ENCODE data around the gene ROBO1. TPM values are rescaled to one million over a fixed set of nuclear protein-coding genes. Genes with fewer than 3 reads are reported as not detected.
A peak's percentile ranks its signal among the peaks of the same experiment; 100 is the strongest.

The ROBO1 gene
- total RNA-seq, 1 experiment from 2014 or later, result 35.5 TPM

DNA sequence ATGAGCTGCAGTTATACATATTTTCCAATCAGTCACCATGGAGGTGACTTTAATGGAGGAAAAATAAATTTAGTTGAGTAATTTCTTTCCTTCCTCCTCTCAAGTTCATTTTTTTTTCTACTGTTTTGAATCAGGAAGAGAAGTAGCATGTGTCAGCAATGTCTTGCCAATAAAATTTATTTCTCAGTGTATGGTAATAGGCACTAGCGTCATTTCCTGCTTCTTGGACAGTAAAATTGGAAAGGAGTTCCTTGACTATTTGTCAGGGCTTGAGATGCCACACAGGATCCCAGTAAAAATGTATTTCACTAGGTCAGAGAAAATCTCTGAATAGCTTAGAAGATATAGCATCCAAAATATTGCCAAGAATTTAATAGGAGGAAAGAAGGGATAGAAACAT, 605.9 kb downstream of the ROBO1 start:
- H3K27me3 ChIP-seq (ENCODE audit: low read length), result no peaks in the 10 kb centered on the region
- BruUV-seq (replicated peaks), result no TSS peak
- no peaks in the 10 kb centered on the region for H4K20me1 ChIP-seq (ENCODE audit: low read length)
- DNase-seq (peak; percentile 53), ATAC-seq (peak; percentile 84)
- no peaks in the 10 kb centered on the region for H3K79me2 ChIP-seq (ENCODE audit: low read length)
- no peaks in the 10 kb centered on the region for H3K36me3 ChIP-seq (ENCODE audit: low read depth, low read length)
- ChIA-PET POLR2A (ENCODE audit: unreplicated experiment) (no interaction called here), CTCF (interaction anchor here (0.6 kb wide), 1 partner anchor 242 kb away, joined by 3 read pairs; no protein-coding TSS in a partner anchor)
- no peaks in the 10 kb centered on the region for H3F3A ChIP-seq (ENCODE audit: low read length, unreplicated experiment)
- TF ChIP-seq EZH2phosphoT487 (IDR thresholded peaks at IDR 0.05; ENCODE audit: borderline replicate concordance, low read length) (no peak), CTCF (conservative IDR thresholded peaks at IDR 0.05; ENCODE audit: low read depth, low read length) (no peak), EZH2 (IDR thresholded peaks at IDR 0.05; ENCODE audit: low read length, unreplicated experiment) (no peak)
- H3K9ac ChIP-seq (ENCODE audit: low read length), result peak overlapping the region; percentile 30; the same call in 1 of the 2 replicates
- H3K27ac ChIP-seq (ENCODE audit: low read length), result peak overlapping the region; percentile 62
- no peak overlapping the region for H3K4me3 ChIP-seq (ENCODE audit: low read length)
- no peaks in the 10 kb centered on the region for H3K9me3 ChIP-seq (ENCODE audit: low read length)
- H2AFZ ChIP-seq (ENCODE audit: low read length), result no peak overlapping the region
- peaks cover 10% of the 10 kb centered on the region; the same call in 1 of the 2 replicates for H3K4me1 ChIP-seq (ENCODE audit: insufficient read depth, low read length)
- intact Hi-C loops (cut with micrococcal nuclease), result no loop called here
- no peaks in the 10 kb centered on the region for H3K9me2 ChIP-seq (replicated peaks; ENCODE audit: low read length)
- H3K4me2 ChIP-seq (ENCODE audit: low read length), result peak overlapping the region; percentile 14; the same call in 1 of the 2 replicates

DNA sequence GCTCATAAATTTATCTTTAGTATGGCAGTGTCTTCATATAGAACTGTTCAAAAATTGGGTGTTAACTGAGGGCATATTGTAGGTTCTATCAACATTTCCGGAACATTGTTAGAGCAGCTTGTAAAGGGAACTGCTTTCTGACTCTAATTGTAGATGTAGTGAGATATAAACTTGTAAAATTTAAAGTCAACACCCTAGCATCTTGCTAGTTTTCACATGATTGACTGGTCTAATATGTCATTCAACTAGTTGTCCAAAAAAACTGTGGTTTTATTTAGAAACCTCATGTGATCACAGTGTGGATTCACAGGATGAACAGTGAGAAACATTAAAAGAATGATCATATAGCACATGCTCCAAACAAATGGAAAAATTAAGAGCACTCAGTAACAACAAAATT, 607.4 kb downstream of the ROBO1 start:
- H3K27me3 ChIP-seq (ENCODE audit: low read length), result peaks cover 7% of the 10 kb centered on the region; the same call in 1 of the 2 replicates
- H3K9me2 ChIP-seq (replicated peaks; ENCODE audit: low read length), result no peaks in the 10 kb centered on the region
- intact Hi-C loops (cut with micrococcal nuclease), result no loop called here
- no peak overlapping the region for H3K9ac ChIP-seq (ENCODE audit: low read length)
- ChIA-PET CTCF (no interaction called here), POLR2A (ENCODE audit: unreplicated experiment) (no interaction called here)
- no peaks in the 10 kb centered on the region for H3K9me3 ChIP-seq (ENCODE audit: low read length)
- H2AFZ ChIP-seq (ENCODE audit: low read length), result no peak overlapping the region
- no peaks in the 10 kb centered on the region for H3K36me3 ChIP-seq (ENCODE audit: low read depth, low read length)
- no peak for ATAC-seq
- TF ChIP-seq EZH2 (IDR thresholded peaks at IDR 0.05; ENCODE audit: low read length, unreplicated experiment) (no peak), EZH2phosphoT487 (IDR thresholded peaks at IDR 0.05; ENCODE audit: borderline replicate concordance, low read length) (no peak), CTCF (conservative IDR thresholded peaks at IDR 0.05; ENCODE audit: low read depth, low read length) (no peak)
- 0 out of 2 replicates have a peak, but pooled peaks cover 9% of the 10 kb centered on the region for H3K4me1 ChIP-seq (ENCODE audit: insufficient read depth, low read length)
- H3K79me2 ChIP-seq (ENCODE audit: low read length), result no peaks in the 10 kb centered on the region
- no peak overlapping the region for H3K4me3 ChIP-seq (ENCODE audit: low read length)
- no peak for DNase-seq
- no peaks in the 10 kb centered on the region for H3F3A ChIP-seq (ENCODE audit: low read length, unreplicated experiment)
- no peaks in the 10 kb centered on the region for H4K20me1 ChIP-seq (ENCODE audit: low read length)
- no peak overlapping the region for H3K4me2 ChIP-seq (ENCODE audit: low read length)
- no peak overlapping the region for H3K27ac ChIP-seq (ENCODE audit: low read length)
- no TSS peak for BruUV-seq (replicated peaks)

DNA sequence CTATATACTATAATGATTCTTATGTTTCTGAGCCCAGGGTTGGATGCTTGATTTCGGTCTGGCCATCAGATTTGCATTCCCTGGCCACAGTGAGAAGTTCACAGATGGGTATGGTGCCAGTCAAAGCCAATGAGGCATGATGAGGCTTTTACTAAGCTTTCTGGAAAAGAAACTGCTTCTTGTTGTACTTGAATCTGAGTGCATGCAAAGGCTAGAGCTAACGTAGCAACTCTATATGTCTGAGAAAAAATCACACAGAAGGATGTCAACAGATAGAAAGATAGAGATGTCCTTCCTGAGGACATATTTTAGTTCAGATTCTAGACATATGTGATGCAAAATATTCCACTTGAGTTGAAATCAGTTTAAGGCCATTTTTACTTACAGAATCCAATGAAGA, 608.1 kb downstream of the ROBO1 start:
- no peak for DNase-seq
- H3F3A ChIP-seq (ENCODE audit: low read length, unreplicated experiment), result no peaks in the 10 kb centered on the region

More for the DNA sequence above, 608.1 kb downstream of the ROBO1 start:
- Histone ChIP-seq H3K9me2 (replicated peaks; ENCODE audit: low read length) (no peaks in the 10 kb centered on the region), H3K4me3 (ENCODE audit: low read length) (no peak overlapping the region), H3K27ac (ENCODE audit: low read length) (no peak overlapping the region), H2AFZ (ENCODE audit: low read length) (no peak overlapping the region), H3K4me1 (ENCODE audit: insufficient read depth, low read length) (0 out of 2 replicates have a peak, but pooled peaks cover 9% of the 10 kb centered on the region), H3K4me2 (ENCODE audit: low read length) (no peak overlapping the region), H3K27me3 (ENCODE audit: low read length) (peaks cover 14% of the 10 kb centered on the region; the same call in 1 of the 2 replicates), H3K79me2 (ENCODE audit: low read length) (no peaks in the 10 kb centered on the region), H3K36me3 (ENCODE audit: low read depth, low read length) (no peaks in the 10 kb centered on the region), H3K9ac (ENCODE audit: low read length) (no peak overlapping the region), H3K9me3 (ENCODE audit: low read length) (no peaks in the 10 kb centered on the region), H4K20me1 (ENCODE audit: low read length) (no peaks in the 10 kb centered on the region)
- ATAC-seq, result no peak
- ChIA-PET CTCF (no interaction called here), POLR2A (ENCODE audit: unreplicated experiment) (no interaction called here)
- intact Hi-C loops (cut with micrococcal nuclease), result no loop called here
- TF ChIP-seq EZH2 (IDR thresholded peaks at IDR 0.05; ENCODE audit: low read length, unreplicated experiment) (no peak), CTCF (conservative IDR thresholded peaks at IDR 0.05; ENCODE audit: low read depth, low read length) (no peak), EZH2phosphoT487 (IDR thresholded peaks at IDR 0.05; ENCODE audit: borderline replicate concordance, low read length) (no peak)
- BruUV-seq (replicated peaks), result no TSS peak

Data from PC-3 (cell line).